Ascending aorta (tissue), 2 donors: ENCODE data around the gene ERC1. TPM values are rescaled to one million over a fixed set of nuclear protein-coding genes. Genes with fewer than 3 reads are reported as not detected.

Source experiments
- DNase-seq, 2 donors: peaks; one replicate each; pipeline ENCODE4 v3.0.0-alpha.2; 2019; ENCODE audit warnings: low spot score in 2 of 2
- H3K27ac ChIP-seq, 2 donors: fragments of 200-600 bp; sonication (generic); one replicate each; pipeline ENCODE4 v1.5.1; 2016 to 2017; ENCODE audit warnings: mild to moderate bottlenecking in 1 of 2
- H3K27me3 ChIP-seq: fragments of 200-600 bp; sonication (generic); one replicate; pipeline ENCODE4 v1.5.1; 2017
- H3K36me3 ChIP-seq, 2 donors: fragments of 200-600 bp; sonication (generic); one replicate each; pipeline ENCODE4 v1.5.1; 2016
- H3K4me1 ChIP-seq, 2 donors: fragments of 200-600 bp; sonication (generic); one replicate each; pipeline ENCODE4 v1.5.1; 2016 to 2017; ENCODE audit warnings: mild to moderate bottlenecking in 1 of 2
- H3K4me3 ChIP-seq, 2 donors: fragments of 200-600 bp; sonication (generic); one replicate each; pipeline ENCODE4 v1.5.1; 2016 to 2017; ENCODE audit warnings: mild to moderate bottlenecking in 1 of 2
- H3K9me3 ChIP-seq, 2 donors: fragments of 200-600 bp; sonication (generic); one replicate each; pipeline ENCODE4 v1.5.1; 2016
- CTCF ChIP-seq, 3 experiments: fragments of 200-600 bp in 2 of 3; fragments of 450-650 bp in 1 of 3; sonication (generic) in 2 of 3; IDR thresholded peaks; one replicate each; pipeline ENCODE4 v1.5.1; 2016 to 2019; ENCODE audit warnings: antibody characterized with exemption in 3 of 3, mild to moderate bottlenecking in 1 of 3, moderate library complexity in 1 of 3
- intact Hi-C: fragments of 100-400 bp; cut with DNase I; formaldehyde crosslinking; loops from one replicate; pipeline ENCODE4 v1.15.1; 2023
- total RNA-seq: library from RNA; depleted of rRNA; stranded (reverse); fragments of >200 nt; gene quantifications from one replicate; pipeline ENCODE4 v1.1.0, GENCODE V29; 2016

Gene ERC1
- total RNA-seq, 1 donor from 2014 or later = 41.4 TPM

GRCh38 chr12:1384910-1385309 is 393.9 kb downstream of the ERC1 start:
- TF ChIP-seq CTCF (IDR thresholded peaks at IDR 0.05) = no peak
- no peaks in the 10 kb centered on the region for H3K27me3 ChIP-seq

GRCh38 chr12:1391722-1392121 is 400.7 kb downstream of the ERC1 start:
- Histone ChIP-seq H3K27ac (no peak overlapping the region), H3K36me3 (peaks cover 0 to 21% of the 10 kb centered on the region in 2 donors), H3K4me1 (no peaks in the 10 kb centered on the region), H3K4me3 (no peak overlapping the region), H3K9me3 (peaks cover 0 to 17% of the 10 kb centered on the region in 2 donors), H3K27me3 (no peaks in the 10 kb centered on the region)
- no peak for DNase-seq
- no peak for TF ChIP-seq CTCF (IDR thresholded peaks at IDR 0.05)
- intact Hi-C loops = no loop called here

More at GRCh38 chr12:1384910-1385309, 393.9 kb downstream of the ERC1 start:
- Histone ChIP-seq H3K9me3 (no peaks in the 10 kb centered on the region), H3K36me3 (peaks cover 0 to 15% of the 10 kb centered on the region in 2 donors), H3K27ac (no peak overlapping the region), H3K4me1 (no peaks in the 10 kb centered on the region), H3K4me3 (no peak overlapping the region)
- DNase-seq = no peak
- intact Hi-C loops = no loop called here

GRCh38 chr12:1395421-1395955 is 404.5 kb downstream of the ERC1 start:
- H3K27me3 ChIP-seq = no peaks in the 10 kb centered on the region
- no peak overlapping the region for H3K4me3 ChIP-seq
- H3K4me1 ChIP-seq = no peaks in the 10 kb centered on the region
- H3K9me3 ChIP-seq = peaks cover 0 to 16% of the 10 kb centered on the region in 2 donors
- TF ChIP-seq CTCF (IDR thresholded peaks at IDR 0.05) = no peak
- no peak overlapping the region for H3K27ac ChIP-seq
- peaks cover 0 to 16% of the 10 kb centered on the region in 2 donors for H3K36me3 ChIP-seq
- no peak for DNase-seq
- intact Hi-C loops = no loop called here

- no peaks in the 10 kb centered on the region for H3K9me3 ChIP-seq
- H3K27ac ChIP-seq = no peak overlapping the region
- no peak overlapping the region for H3K4me3 ChIP-seq
- H3K4me1 ChIP-seq = no peaks in the 10 kb centered on the region
- H3K36me3 ChIP-seq = no peaks in the 10 kb centered on the region
- TF ChIP-seq CTCF (IDR thresholded peaks at IDR 0.05) = no peak
- intact Hi-C loops = no loop called here
- no peaks in the 10 kb centered on the region for H3K27me3 ChIP-seq
- DNase-seq = no peak
Measured at GRCh38 chr12:1398673-1399072, 407.6 kb downstream of the ERC1 start.

- Histone ChIP-seq H3K36me3 (no peaks in the 10 kb centered on the region), H3K9me3 (no peaks in the 10 kb centered on the region)
Measured at GRCh38 chr12:1401891-1402290, 410.9 kb downstream of the ERC1 start.

More at GRCh38 chr12:1401891-1402290, 410.9 kb downstream of the ERC1 start:
- no peaks in the 10 kb centered on the region for H3K27me3 ChIP-seq
- no peaks in the 10 kb centered on the region for H3K4me1 ChIP-seq
- H3K27ac ChIP-seq = no peak overlapping the region
- no peak overlapping the region for H3K4me3 ChIP-seq
- TF ChIP-seq CTCF (IDR thresholded peaks at IDR 0.05) = no peak
- intact Hi-C loops = no loop called here
- DNase-seq = no peak
